Stimulated activated CD8-positive, alpha-beta memory T cell treated with anti-CD3 and anti-CD28 coated beads, Interleukin-2, amount 100 ng/mL, for 48 hours (primary cell): ENCODE data around the gene NRK.
"Not testable (repeated sequence)": the region's sequence is repeated elsewhere in the genome, so short reads cannot be mapped to it uniquely, and the experiment has no call there.

Experiments used
- DNase-seq, 2 donors: peaks; one replicate each; pipeline ENCODE4 v3.0.0-alpha.2; 2020; ENCODE audit warnings: low read depth in 2 of 2

Gene NRK

GRCh38 chrX:105822138-105823091 lies at the start of gene NRK:
Gene NRK (plus strand): TSS chrX:105822539. CDS start chrX:105822846, 307 bp downstream.
- DNase-seq: no peak

- no peak for DNase-seq
Observed at GRCh38 chrX:105773801-105774200, 48.5 kb upstream of the NRK start.

- DNase-seq: no peak
Observed at GRCh38 chrX:105775679-105776078, 46.7 kb upstream of the NRK start.

GRCh38 chrX:105781804-105782203 lies 40.5 kb upstream of the NRK start:
- DNase-seq: no peak

GRCh38 chrX:105796877-105797276 lies 25.5 kb upstream of the NRK start:
- not testable (repeated sequence) for DNase-seq

- no peak for DNase-seq
Observed at GRCh38 chrX:105803891-105804290, 18.4 kb upstream of the NRK start.

- DNase-seq: not testable (repeated sequence)
Observed at GRCh38 chrX:105805655-105806054, 16.7 kb upstream of the NRK start.

GRCh38 chrX:105816517-105816916 lies 5.8 kb upstream of the NRK start:
- no peak for DNase-seq

- DNase-seq: no peak
Observed at GRCh38 chrX:105820247-105820646, 2.1 kb upstream of the NRK start.

- no peak for DNase-seq
Observed at GRCh38 chrX:105821471-105822121, 743 bp upstream of the NRK start.

- no peak for DNase-seq
Observed at GRCh38 chrX:105823092-105823455, 735 bp downstream of the NRK start.

- DNase-seq: no peak
Observed at GRCh38 chrX:105829011-105829410, 6.7 kb downstream of the NRK start.

- no peak for DNase-seq
Observed at GRCh38 chrX:105837232-105837631, 14.9 kb downstream of the NRK start.

GRCh38 chrX:105845631-105846030 lies 23.3 kb downstream of the NRK start:
- DNase-seq: no peak

GRCh38 chrX:105850100-105850499 lies 27.8 kb downstream of the NRK start:
- not testable (repeated sequence) for DNase-seq

GRCh38 chrX:105865709-105866108 lies 43.4 kb downstream of the NRK start:
- no peak for DNase-seq

GRCh38 chrX:105869701-105870100 lies 47.4 kb downstream of the NRK start:
- DNase-seq: no peak

GRCh38 chrX:105870445-105870844 lies 48.1 kb downstream of the NRK start:
- no peak for DNase-seq

- DNase-seq: no peak
Observed at GRCh38 chrX:105872941-105873340, 50.6 kb downstream of the NRK start.

- no peak for DNase-seq
Observed at GRCh38 chrX:105874790-105875189, 52.5 kb downstream of the NRK start.

- DNase-seq: no peak
Observed at GRCh38 chrX:105876658-105877057, 54.3 kb downstream of the NRK start.

- no peak for DNase-seq
Observed at GRCh38 chrX:105880491-105880890, 58.2 kb downstream of the NRK start.
